ENCODE results near the gene ROR2.

- TF ChIP-seq, protein P1, sequence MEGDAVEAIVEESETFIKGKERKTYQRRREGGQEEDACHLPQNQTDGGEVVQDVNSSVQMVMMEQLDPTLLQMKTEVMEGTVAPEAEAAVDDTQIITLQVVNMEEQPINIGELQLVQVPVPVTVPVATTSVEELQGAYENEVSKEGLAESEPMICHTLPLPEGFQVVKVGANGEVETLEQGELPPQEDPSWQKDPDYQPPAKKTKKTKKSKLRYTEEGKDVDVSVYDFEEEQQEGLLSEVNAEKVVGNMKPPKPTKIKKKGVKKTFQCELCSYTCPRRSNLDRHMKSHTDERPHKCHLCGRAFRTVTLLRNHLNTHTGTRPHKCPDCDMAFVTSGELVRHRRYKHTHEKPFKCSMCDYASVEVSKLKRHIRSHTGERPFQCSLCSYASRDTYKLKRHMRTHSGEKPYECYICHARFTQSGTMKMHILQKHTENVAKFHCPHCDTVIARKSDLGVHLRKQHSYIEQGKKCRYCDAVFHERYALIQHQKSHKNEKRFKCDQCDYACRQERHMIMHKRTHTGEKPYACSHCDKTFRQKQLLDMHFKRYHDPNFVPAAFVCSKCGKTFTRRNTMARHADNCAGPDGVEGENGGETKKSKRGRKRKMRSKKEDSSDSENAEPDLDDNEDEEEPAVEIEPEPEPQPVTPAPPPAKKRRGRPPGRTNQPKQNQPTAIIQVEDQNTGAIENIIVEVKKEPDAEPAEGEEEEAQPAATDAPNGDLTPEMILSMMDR (IDR thresholded peaks at IDR 0.05) = peak; percentile 78 to 94 (median 88)
- TF ChIP-seq POLR2A (IDR thresholded peaks at IDR 0.05) = no peak
Observed at GRCh38 chr9:91681461-91682305, 268.3 kb downstream of the ROR2 start.

All from uterus (tissue), 2 donors.